Renal pelvis (tissue), 4 donors: Measurements from ENCODE around the gene MAMSTR. TPM values are rescaled to one million over a fixed set of nuclear protein-coding genes. Genes with fewer than 3 reads are reported as not detected.
"Not testable (repeated sequence)": the region's sequence is repeated elsewhere in the genome, so short reads cannot be mapped to it uniquely, and the experiment has no call there.

Experiments used
- DNase-seq: peaks from one replicate; pipeline ENCODE4 v3.0.0-alpha.2; 2013
- polyA plus RNA-seq, 3 donors: library from polyadenylated mRNA; unstranded; fragments of 120-200 nt; gene quantifications; one replicate each; pipeline ENCODE4 v1.2.1, GENCODE V29; 2013; ENCODE audit not compliant: insufficient read length in 3 of 3

MAMSTR gene
- polyA plus RNA-seq, 3 donors = 5.7 to 8.0 (median 7.1) TPM

DNA sequence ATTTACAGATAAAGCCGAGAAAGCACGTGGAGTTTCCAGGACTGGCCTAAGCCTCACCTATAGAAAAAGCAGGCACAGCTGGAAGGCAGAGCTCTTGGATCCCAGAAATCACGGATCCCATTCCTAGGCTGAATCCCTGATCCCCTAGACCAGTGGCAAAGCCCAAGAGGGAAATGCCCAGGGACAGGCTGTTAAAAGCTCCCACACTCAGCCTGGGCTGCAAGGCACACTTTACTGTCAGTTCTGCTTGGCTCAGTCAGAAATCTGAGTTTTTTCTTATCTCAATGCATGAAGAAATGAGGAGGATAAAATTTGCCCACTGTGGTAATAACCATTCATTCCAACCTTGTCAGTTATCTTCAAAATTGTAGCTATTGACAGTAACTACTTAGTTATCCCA lies 31.7 kb downstream of the MAMSTR start:
- DNase-seq = no peak

DNA sequence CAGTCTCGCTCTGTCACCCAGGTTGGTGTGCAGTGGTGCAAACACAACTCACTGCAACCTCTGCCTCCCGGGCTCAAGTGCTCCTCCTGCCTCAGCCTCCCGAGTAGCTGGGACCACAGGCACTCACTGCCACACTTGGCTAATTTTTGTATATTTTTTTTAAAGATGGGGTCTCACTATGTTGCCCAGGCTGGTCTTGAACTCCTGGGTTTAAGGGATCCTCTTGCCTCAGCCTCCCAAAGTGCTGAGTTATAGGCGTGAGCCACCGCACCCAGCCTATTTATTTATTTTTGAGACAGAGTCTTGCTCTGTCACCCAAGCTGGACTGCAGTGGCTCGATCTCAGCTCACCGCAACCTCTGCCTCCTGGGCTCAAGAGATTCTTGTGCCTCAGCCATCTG lies 32.9 kb downstream of the MAMSTR start:
- DNase-seq = not testable (repeated sequence)

DNA sequence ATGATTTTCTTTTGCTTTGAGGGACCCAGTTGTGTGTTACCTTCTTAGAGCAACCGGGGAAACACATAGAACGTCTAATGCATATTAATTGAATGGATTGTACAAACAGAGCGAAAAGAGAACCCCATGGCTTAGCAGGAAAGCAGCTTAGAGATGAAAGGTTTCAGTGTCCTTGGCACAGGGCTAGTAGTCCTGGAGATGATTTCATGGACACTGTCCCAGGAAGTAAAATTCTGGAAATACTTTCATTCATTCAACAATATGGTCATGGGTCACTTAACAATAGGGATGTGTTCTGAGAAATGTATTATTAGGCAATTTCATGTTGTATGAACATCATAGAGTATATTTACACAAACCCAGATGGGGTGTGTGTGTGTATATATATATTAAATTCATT lies 33.4 kb downstream of the MAMSTR start:
- DNase-seq = no peak

DNA sequence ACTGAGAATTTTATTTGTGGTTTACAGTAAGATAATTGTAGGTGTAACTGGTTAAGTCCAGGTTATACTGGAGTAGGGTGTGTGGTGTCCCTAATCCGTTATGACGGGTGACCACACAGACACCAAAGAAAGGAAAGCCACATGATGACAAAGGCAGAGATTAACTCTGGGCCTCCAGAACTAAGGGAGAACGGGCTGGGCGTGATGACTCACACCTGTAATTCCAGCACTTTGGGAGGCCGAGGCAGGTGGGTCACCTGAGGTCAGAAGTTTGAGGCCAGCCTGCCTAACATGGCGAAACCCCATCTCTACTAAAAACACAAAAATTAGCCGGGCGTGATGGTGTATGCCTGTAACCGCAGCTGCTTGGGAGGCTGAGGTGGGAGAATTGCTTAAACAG lies 33.9 kb downstream of the MAMSTR start:
- DNase-seq = no peak

DNA sequence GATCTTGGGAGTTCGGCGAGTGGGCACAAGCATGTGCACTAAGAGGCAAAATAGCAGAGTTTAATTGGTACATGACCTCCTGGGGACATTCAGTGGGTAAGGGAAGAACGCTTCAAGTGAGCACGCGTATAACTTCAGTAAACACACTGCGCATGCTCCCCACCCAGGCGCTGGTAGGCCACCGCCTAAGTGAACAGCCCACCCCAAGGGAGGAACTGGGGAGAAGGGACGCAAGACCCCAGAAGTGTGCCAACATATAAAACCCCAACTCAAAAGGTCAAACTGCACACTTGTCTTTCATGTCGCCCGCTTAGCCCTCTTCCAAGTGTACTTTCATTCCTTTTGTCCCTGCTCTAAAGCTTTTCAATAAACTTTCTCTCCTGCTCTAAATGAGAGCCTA lies 36.2 kb downstream of the MAMSTR start:
- peak; percentile 54 for DNase-seq

DNA sequence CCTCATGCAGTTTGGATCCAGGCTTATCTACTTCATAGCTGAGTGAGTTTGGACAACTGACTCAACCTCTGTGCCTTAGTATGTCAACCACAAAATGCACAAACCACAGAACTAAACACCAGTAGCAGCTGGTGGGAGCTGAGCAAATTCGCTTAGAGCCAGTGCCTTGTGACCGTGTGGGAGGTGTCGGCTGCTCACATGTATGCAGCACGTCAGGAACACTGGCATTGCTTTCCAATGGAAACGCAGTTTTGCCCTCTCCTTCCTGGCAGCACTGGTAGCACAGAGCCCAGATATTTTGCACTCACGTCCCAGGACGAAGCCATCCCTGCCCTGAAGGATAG lies 38.4 kb downstream of the MAMSTR start:
- DNase-seq = no peak

DNA sequence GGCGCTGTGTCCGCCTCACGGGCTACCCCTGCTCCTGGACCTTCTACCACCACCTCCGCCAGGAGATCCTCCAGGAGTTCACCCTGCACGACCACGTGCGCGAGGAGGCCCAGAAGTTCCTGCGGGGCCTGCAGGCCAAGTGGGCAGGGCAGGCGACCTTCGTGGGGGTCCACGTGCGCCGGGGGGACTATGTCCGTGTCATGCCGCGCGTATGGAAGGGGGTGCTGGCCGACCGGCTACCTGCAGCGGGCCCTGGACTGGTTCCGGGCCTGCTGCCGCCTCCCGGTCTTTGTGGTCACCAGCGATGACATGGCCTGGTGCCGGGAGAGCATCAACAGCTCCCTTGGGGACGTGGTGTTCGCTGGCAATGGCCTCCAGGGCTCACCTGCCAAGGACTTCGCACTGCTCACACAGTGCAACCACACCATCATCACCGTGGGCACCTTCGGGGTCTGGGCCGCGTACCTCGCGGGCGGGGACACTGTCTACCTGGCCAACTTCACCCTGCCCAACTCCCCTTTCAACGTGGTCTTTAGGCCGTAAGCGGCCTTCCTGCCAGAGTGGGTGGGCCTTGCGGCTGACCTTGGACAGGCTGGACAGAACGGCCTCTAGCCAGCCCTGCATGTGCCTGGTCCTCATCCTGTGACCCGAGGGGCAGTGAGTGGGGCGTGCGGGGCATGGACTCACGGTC lies 38.9 kb downstream of the MAMSTR start:
- DNase-seq = no peak

DNA sequence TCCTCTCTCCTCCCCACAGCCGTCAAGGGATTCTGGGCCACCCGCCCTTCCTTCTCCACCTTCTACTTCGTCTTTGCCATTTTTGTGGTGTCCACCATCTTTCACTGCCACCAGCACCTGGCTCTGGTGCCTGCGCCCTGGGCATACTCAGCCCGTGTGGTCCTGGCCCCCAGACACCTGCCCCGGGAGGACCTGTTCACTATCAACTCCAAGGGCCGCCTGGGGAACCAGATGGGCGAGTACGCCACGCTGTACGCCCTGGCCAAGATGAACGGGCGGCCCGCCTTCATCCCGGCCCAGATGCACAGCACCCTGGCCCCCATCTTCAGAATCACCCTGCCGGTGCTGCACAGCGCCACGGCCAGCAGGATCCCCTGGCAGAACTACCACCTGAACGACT lies 39.5 kb downstream of the MAMSTR start:
- not testable (repeated sequence) for DNase-seq

DNA sequence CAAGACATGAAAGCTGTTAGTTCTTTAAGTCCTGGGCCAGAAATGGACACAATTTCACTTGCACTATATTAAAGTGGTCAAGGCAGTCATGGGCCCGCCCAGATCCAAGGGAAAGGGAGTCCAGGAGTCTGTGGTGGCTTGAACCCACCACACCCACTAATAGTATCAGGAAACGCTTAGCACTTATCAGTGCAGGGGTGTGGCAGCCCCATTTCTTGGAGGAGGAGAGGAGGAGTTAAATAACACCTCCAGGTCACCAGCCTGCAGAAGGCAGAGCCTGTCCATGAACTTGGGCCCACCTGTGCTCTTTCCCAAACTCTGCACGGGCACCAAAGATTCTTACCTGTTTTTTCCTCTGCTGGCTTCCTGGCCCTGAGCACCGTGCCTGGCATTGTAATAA lies 41.3 kb downstream of the MAMSTR start:
- no peak for DNase-seq

DNA sequence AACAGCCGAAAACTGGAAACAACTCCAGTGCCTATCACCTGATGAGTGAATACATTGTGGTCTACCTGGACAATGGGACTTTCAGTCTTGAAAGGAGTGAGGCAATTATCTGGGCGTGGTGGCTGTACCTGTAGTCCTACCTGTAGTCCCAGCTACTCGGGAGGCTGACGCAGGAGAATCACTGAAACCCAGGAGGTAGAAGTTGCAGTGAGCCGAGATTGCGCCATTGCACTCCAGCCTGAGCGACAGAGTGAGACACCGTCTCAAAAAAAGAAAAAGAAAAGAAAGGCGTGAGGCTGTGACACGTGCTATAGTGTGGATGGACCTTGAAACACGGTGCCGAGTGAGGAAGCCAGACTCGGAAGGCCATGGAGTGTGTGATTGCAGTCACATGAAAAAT lies 42.6 kb downstream of the MAMSTR start:
- DNase-seq = no peak

DNA sequence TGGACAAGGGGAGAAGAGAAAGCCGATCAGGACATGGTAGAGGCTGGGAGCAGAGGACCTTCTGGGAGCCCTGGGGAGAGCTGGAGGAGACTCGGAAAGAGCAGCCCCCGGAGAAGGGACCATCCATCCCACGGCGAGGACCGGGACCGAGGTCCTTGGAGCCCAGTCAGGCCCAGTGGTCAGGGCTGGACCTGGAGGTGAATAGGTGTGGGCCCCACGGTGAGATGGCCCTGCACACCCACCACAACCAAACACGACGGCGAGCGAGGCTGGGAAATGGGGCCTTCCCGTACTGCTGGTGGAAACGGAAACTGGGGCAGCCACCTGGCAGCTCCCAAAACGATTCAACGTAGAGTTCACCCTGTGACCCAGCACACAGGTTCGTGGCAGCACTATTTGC lies 43.0 kb downstream of the MAMSTR start:
- DNase-seq = no peak

DNA sequence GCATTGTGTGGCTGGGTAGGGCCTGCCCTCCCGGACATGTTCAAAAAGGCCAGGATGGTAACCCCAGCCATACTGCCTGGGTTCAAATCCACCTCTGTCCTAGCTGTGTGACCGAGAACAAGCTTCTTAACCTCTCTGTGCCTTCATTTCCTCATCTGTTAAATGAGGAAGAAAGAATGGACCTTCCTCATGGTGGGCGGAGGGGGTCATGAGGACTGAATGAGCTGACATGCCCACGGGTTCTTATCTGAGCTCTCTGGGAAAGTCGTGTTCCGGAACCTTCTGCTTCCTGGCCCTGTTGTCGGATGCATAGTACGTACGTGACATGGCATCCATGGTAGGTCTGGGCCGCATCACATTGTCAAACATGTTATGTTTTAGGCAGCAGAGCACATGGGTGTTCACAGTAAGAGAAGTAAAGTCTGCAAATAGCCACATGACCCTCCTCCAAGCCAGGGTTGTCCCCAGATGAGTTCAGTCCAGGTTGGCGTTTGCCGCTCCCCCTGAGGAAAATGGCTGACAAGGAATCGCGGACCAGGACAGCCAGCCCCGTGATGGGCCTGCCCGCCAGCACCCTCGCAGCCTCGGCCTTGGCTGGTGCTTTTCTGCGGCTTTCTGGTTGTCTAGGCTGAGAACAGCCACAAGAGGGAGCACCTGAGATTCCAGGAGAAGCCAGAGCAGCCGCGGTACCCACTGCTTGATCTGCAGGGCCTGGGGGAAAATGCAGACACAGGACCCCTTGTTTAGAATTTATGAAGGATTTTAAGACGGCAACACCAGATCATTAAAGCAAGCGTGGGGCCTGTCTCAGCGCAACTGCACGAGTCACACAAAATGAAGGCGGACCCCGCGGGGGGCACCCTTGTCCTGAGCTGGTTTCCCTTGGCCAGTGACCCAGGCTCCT lies 44.4 kb downstream of the MAMSTR start:
- peak; percentile 86 for DNase-seq

DNA sequence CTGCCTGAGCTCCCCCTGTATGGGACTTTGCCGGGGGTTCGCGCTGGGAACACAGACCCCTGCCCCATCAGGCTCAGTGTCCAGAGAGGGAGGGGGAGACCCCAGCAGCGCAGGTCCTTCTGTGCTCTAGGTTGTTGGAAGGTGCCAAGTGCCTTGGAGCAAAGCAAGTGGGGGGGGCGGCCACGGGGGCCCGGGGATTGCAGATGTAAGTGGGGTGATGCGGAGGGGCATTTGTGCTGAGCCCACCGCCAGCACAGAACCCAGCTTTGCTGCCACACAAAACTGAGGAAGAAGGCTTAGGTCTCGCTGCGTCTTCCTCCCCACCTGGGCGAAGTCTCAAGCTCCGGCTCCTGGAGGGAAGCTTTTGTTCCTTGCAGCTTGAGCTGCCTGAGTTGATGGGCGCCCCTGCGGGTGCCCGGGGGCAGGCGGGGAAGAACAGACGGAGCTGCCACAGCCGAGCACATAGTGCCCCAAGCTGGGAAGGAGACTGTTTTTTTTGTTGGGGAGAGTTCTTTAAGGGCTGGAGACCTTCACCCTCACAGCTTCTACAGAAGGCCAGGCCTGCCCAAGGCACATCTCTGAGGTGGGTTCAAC lies 45.2 kb downstream of the MAMSTR start:
- no peak for DNase-seq

DNA sequence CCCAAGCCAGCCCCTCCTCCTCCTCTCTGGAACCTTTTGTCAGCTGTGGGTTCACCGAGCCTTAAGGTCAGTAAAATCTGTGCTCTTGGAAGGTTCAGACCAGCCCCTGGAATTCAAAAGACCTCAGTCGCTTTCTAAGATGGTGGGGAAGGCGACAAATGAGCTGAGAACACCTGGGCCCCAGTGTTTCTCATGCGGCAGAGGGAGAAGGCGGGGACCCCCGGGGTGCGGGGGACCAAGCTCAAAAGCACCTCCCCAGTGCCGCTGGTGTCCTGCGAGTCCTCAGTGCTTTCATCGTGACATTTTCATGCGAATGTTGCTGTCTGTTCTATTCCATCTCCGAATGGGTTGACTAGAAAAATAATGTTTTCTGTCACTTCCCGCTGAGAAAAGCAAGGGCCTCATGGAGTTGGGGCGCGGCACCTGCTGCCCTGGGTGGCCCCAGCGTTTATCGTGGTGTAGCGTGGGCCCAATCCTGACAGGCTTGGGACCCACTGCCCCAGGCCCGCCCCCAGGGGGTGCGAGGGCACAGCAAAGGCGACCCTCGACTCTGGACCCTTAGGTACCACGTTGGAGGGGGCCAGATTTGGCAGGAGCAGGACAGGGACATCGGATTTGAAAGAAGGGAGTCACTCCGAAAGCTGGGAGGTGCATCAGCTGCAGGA lies 46.0 kb downstream of the MAMSTR start:
- DNase-seq = no peak

DNA sequence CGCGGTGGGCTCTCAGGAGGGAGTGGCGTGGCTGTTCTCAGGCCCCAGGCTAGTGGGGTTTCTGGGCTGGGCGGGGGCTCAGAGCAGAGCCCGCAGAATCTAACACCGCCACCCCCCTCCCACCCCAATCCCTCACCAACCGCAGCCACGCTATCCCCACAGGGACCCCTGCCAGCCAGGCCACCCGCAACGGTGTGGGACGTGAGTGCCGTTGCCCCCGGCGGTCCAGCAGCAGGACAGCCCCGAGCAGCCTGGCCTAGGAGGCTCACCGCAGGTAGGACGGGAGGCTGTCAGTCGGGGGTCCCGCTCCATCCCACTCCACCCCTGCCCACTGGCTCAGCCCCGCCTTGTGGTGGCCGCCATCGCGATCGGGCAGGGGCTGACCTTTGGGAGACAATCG lies 46.5 kb downstream of the MAMSTR start, which contains the start of gene NTN5:
TSS of gene NTN5 (minus strand) at position 24 of the 400 bp plus-strand sequence. CDS start 2,031 bp downstream, outside the sequence.
- no peak for DNase-seq

DNA sequence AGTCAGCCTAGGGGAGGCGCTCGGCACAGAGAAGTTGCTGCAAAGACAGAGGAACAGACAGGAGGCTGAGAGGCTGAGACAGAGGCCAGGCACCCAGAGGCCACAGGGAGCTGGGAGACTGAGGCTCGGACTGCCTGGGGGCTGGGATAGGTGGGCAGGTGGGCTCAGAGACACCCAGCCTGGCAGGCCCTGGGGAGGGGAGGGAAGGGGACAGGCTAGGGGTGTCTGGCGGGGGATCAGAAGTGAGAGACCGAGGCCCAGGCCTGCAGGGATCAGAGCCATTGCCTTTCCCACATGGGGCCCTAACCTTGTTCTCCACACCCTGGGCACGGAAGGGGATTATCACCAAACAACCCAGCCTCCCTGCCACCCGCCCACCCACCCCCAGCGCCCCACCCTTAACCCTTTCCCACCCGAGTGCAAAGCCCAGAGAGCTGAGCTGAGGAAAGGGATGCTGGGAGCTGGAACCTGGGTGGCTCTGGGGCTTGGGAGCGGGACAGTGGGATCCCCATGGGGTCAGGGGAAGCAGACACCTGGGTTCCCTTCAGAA lies 48.0 kb downstream of the MAMSTR start:
- no peak for DNase-seq

DNA sequence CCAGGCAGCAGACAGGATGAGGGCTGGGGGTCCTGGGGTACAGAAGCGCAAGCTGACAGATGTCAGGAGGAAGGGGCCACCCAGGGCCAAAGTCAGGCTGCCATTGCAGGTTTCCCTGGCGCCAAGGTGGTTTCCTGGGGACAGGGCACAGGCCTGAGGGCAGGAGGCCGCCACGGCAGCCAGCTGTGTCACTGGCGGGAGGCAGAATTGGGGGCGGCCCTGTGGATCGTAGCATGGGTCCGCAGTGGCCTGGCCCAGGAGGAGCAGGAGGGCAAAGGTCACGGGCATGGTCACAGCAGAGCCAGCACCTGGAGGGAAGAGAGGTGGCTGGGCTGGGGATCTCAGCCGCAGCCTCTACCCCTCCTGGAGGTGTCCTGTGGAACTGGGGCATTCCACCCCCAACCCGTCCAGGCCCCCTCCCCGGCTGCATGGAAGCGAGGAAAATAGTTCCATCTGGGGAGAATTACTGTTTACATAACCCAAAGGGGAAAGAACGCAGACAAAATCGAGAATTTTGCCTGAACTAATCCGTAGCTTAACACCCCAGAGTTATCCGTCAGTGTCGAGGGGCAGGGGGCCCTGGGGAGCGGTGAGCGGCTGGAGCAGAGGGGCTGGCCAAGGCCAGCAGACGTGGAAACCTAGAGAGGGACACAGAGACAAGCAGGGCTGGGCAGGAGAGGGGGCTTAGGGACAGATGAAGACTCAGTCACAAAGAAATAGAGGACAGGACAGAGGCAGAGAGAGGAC lies 48.7 kb downstream of the MAMSTR start:
- no peak for DNase-seq

DNA sequence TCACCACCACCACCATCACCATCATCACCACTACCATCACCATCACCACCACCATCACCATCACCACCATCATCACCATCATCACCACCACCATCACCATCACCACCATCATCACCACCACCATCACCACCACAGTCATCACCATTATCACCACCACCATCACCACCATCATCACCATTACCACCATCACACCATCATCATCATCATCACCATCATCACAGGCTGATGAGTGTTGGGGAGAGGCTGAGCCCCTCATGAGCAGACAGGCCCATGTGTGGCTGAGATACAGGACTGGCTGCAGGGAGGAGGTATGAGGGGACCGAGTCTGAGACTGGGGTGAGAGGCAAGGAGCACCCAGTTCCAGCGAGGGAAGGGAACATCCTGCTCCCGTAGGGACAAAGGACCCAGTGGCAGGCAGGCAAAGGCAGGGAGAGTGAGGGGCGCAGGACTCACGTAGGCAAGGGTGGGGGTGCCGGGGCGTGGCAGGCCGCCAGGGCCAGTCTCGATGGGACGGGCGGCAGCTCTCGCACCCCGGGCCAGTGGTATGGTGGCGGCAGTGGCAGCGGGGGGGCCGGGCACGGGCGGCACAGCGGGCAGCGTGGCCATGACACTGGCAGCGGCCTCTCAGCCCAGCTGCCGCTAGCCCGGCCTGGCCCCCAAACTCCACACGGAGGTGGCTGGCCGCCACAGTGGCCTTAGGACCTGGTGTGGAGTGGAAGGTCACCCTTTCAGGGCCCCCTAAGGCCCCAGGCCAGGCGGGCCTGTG lies 49.4 kb downstream of the MAMSTR start:
- DNase-seq = no peak

DNA sequence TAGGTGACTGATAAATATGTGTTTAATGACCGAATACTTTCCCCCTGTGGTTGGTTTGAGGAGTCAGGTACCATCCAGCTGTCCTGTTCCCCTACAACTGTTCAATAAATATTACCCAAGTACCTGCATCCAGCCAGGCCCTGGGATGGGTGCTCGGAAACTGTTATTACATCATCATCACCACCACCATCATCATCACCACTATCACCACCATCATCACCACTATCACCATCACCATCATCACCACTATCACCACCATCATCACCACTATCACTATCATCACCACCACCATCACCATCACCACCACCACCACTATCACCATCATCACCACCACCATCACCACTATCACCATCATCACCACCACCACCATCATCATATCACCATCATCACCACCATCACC lies 50.8 kb downstream of the MAMSTR start:
- DNase-seq = no peak

DNA sequence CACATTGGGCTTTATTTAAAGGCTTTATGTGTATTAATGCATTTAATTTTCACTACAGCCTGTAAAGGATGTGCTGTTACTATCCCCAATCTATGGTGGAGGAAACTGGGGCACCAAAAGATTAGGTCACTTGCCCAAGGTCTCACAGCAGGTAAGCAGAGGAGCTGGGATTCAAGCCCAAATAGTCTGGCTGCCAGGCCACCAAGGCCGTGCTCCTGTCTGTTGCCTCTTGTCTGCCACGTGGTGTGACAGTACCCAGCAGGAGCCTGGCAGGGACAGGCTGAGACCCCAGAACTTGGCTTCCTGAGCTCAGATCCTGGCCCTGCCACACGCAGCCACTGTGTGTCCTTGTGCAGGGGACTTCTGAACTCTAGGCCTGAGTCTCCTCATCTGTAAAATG lies 51.2 kb downstream of the MAMSTR start:
- DNase-seq = no peak

DNA sequence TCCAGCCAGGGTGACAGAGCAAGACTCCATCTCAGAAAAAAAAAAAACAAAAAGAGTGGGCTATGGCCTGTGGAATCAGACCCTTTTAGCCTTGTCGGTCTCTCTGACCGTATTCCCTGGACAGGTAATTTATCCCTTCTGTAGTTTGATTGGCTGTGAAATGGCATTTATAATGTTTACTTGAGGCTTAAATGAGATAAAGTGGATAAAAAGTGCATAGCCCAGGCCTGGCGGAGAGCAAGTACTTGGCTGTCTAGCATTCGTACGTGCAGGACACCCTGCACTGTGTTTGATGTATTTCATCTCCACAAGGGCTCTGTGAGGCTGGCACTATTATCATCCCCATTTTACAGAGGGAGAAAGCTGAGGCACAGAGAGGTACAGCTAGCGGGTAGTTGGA lies 53.7 kb downstream of the MAMSTR start:
- no peak for DNase-seq
